Measurements from ENCODE around the gene SOD3. TPM values are rescaled to one million over a fixed set of nuclear protein-coding genes. Genes with fewer than 3 reads are reported as not detected.

Gene SOD3
- total and polyA plus RNA-seq, 10 of the 15 experiments (the other 5 are each of a cell fraction or from before 2014, with no cell fraction given) = not detected

GRCh38 chr4:24748023-24748422 lies 47.4 kb upstream of the SOD3 start:
- POLR2A ChIA-PET = no interaction called here
- RAD21 ChIA-PET (ENCODE audit: unreplicated experiment) = no interaction called here
- CTCF ChIA-PET = no interaction called here
- Histone ChIP-seq H3K4me1 (ENCODE audit: control insufficient read depth, insufficient read depth, low read length) (no peaks in the 10 kb centered on the region), H4K20me1 (ENCODE audit: control insufficient read depth, insufficient read depth) (no peaks in the 10 kb centered on the region), H3K36me3 (ENCODE audit: control insufficient read depth in 2 of 2, insufficient read depth in 2 of 2, low read length in 1 of 2) (no peaks in the 10 kb centered on the region), H2AFZ (ENCODE audit: control insufficient read depth, low read depth, low read length) (no peak overlapping the region), H3K4me2 (ENCODE audit: control insufficient read depth, insufficient read depth) (no peak overlapping the region), H3K9me3 (replicated peaks; ENCODE audit: control insufficient read depth, insufficient read depth, low read length) (no peaks in the 10 kb centered on the region; the same call in 2 of the 3 replicates), H3K27ac (ENCODE audit: control insufficient read depth, insufficient read depth) (no peak overlapping the region), H3K79me2 (ENCODE audit: control insufficient read depth, insufficient read depth, low read length) (no peaks in the 10 kb centered on the region), H3K27me3 (replicated peaks in 1 of 2; ENCODE audit: control insufficient read depth in 2 of 2, insufficient read depth in 2 of 2, low read length in 1 of 2) (no peaks in the 10 kb centered on the region), H3K4me3 (no peak overlapping the region), H3K9ac (ENCODE audit: control insufficient read depth, insufficient read depth, low read length) (no peak overlapping the region)
- WGBS (ENCODE audit: insufficient coverage, insufficient replicate concordance, low lambda C conversion rate, missing lambda C conversion rate) = 47% methylated on average over 4 of the region's 4 CpGs
- no peak for DNase-seq (ENCODE audit: low read depth, low spot score)
- no peak for ATAC-seq
- SMC1A ChIA-PET (ENCODE audit: uncharacterized antibody, unreplicated experiment) = no interaction called here
- BruUV-seq (replicated peaks) = no TSS peak
- no peak for FAIRE-seq
- in situ Hi-C loops (cut with MboI) = no loop called here
- intact Hi-C loops (cut with micrococcal nuclease; ENCODE audit: unreplicated experiment) = no loop called here
- no peak for TF ChIP-seq IRF3 (IDR thresholded peaks at IDR 0.05)
- no peak for TF ChIP-seq SMAD5 (IDR thresholded peaks at IDR 0.05; ENCODE audit: low read depth)
- no peak for TF ChIP-seq NR2C1 (IDR thresholded peaks at IDR 0.05)
- no peak for TF ChIP-seq ATF3 (IDR thresholded peaks at IDR 0.05; ENCODE audit: borderline replicate concordance, extremely low read depth, low read depth, low read length)
- TF ChIP-seq RELA (IDR thresholded peaks at IDR 0.05; ENCODE audit: borderline replicate concordance, partially characterized antibody) = no peak

- ATAC-seq (no peak), FAIRE-seq (no peak), DNase-seq (ENCODE audit: low read depth, low spot score) (no peak)
- Histone ChIP-seq H3K4me2 (ENCODE audit: control insufficient read depth, insufficient read depth) (no peak overlapping the region), H3K4me3 (no peak overlapping the region), H3K9ac (ENCODE audit: control insufficient read depth, insufficient read depth, low read length) (no peak overlapping the region), H3K36me3 (ENCODE audit: control insufficient read depth in 2 of 2, insufficient read depth in 2 of 2, low read length in 1 of 2) (no peaks in the 10 kb centered on the region), H2AFZ (ENCODE audit: control insufficient read depth, low read depth, low read length) (no peak overlapping the region), H3K27me3 (replicated peaks in 1 of 2; ENCODE audit: control insufficient read depth in 2 of 2, insufficient read depth in 2 of 2, low read length in 1 of 2) (no peaks in the 10 kb centered on the region), H3K79me2 (ENCODE audit: control insufficient read depth, insufficient read depth, low read length) (no peaks in the 10 kb centered on the region), H3K9me3 (replicated peaks; ENCODE audit: control insufficient read depth, insufficient read depth, low read length) (no peaks in the 10 kb centered on the region; the same call in 2 of the 3 replicates), H3K4me1 (ENCODE audit: control insufficient read depth, insufficient read depth, low read length) (no peaks in the 10 kb centered on the region), H4K20me1 (ENCODE audit: control insufficient read depth, insufficient read depth) (no peaks in the 10 kb centered on the region), H3K27ac (ENCODE audit: control insufficient read depth, insufficient read depth) (no peak overlapping the region)
- WGBS (ENCODE audit: insufficient coverage, insufficient replicate concordance, low lambda C conversion rate, missing lambda C conversion rate) = 50% methylated on average over 10 of the region's 10 CpGs
- BruUV-seq (replicated peaks) = no TSS peak
- ChIA-PET CTCF (no interaction called here), SMC1A (ENCODE audit: uncharacterized antibody, unreplicated experiment) (no interaction called here), RAD21 (ENCODE audit: unreplicated experiment) (no interaction called here), POLR2A (no interaction called here)
- intact Hi-C loops (cut with micrococcal nuclease; ENCODE audit: unreplicated experiment) (no loop called here), in situ Hi-C loops (cut with MboI) (no loop called here)
- no peak for TF ChIP-seq PML (IDR thresholded peaks at IDR 0.05; ENCODE audit: low read length)
Observed at GRCh38 chr4:24748758-24749350, 46.5 kb upstream of the SOD3 start.

All from GM12878 (cell line).